ENCODE data around the gene ZBTB7C.
A peak's percentile ranks its signal among the peaks of the same experiment; 100 is the strongest.

ZBTB7C gene

GRCh38 chr18:48133671-48134251 is 275.4 kb downstream of the ZBTB7C start:
- peak in 1 of 2 experiments; percentile 21 for DNase-seq

- DNase-seq, result no peak
These were observed 276.2 kb downstream of the ZBTB7C start for GRCh38 chr18:48132797-48133655.

DNA sequence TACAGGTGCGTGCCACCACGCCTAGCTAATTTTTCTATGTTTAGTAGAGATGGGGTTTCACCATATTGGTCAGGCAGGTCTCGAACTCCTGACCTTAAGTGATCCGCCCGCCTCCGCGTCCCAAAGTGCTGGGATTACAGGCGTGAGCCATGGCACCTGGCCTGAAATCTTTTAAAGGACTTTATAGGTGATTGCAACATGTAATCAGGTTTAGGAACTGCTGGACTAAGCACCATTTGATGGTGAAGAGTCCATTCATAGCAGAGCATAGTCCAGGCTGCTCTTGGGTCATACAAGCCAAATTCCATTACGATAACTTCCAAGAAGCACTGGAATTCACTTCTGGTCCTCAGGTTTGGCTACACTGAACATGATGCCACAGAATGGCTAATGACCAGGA is 278.1 kb downstream of the ZBTB7C start:
- no peak for DNase-seq

DNA sequence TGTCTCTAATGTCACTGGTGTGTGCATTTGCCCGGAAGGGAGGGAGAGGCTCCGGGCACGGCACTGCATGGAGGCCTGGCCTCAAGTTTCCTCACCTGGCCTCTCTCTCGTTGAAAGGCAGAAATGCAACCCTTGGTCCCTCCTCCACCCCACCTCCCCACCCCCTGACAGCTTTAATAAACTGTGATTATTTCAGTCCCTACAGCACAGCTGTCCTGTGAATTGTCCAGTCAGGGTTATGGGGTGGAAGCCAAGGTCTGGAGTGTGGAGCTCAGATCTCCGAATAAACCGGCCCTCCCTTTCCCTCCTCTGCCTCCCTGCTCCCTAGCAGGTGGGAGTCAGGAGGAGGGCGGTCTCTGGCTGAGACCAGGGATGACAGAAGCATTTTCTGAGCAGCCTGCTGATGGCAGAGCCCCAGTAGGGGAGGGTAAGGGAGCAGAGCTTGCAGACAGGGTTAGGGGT is 279.5 kb downstream of the ZBTB7C start:
- DNase-seq, result no peak

- no peak for DNase-seq
These were observed 281.6 kb downstream of the ZBTB7C start for GRCh38 chr18:48127606-48128005.

- no peak for DNase-seq
These were observed 282.9 kb downstream of the ZBTB7C start for GRCh38 chr18:48126240-48126639.

- no peak for DNase-seq
These were observed 283.5 kb downstream of the ZBTB7C start for GRCh38 chr18:48125724-48126123.

DNA sequence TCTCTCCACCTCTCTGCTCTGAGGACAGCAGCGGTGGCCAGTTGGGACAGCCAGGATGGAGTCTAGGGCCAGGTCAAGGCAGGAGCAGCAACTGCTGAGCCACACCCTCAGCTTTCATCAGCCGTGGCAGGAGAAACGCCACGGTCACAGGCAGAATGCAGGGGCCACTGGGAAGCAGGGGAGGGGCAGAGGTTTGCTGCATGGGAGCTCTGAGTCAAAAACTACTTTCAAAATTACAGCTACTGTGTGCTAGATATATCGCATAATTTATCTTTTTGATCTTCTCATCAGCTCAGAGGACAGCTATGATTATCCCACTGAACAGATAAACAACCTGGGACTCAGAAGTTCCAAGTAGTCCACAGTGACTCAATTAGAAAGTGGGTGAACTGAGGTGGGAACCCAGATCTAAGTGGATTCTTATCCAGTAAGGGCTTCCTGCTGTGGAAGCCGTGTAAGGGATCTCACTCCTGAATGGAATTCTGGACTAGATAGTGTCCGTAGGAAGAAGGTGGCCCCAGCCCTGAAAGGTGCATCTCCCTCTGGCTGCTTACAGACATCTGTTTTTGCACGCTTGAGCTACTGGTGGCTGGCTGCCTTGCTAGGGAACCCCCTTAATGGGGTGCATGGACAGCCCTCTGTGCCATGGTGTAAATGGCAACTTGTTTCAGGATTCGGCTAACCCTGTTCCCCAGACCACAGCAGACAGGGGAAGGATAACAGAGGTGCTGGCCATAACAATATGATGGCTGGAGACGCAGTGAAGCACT is 284.1 kb downstream of the ZBTB7C start:
- DNase-seq, result no peak

DNA sequence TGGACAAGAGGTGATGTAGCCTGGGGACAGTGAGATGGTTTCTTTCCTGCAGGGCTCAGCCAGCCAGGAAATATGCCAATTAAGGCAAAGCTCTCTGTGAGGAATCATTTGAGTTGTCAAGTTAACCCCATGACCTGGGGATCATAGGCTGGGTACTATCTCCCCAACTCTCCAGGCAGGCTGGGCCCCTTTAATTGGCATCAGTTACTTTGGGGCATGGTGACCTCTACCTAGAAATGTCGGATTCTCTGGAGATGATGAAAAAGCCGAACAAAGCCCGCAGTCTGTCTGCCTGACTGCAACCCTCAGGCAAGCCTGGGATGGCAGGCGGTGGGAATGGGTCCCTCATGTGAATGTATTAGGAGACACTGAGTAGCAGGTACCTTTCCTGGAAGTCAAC is 285.2 kb downstream of the ZBTB7C start:
- DNase-seq, result no peak

- no peak for DNase-seq
These were observed 285.9 kb downstream of the ZBTB7C start for GRCh38 chr18:48123324-48123723.

DNA sequence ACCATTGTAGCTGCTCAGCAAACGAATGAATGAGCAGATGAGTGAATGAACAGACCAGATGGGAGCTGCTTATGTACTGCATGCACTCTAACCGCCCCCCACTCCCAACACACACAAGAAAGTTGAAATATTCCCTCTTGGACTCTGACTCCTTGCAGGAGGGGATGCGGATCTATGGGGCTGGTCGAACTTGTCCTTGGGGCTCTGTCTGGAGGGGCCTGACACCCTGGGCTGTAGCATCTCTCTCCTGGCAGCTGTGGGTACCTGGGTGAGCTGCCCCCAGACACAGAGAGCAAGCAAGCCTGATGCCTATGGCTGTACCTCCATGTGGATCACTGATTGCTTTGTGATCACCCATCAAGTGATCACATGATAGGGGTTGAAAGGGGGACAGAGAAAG is 286.4 kb downstream of the ZBTB7C start:
- DNase-seq, result no peak

GRCh38 chr18:48122376-48122775 is 286.8 kb downstream of the ZBTB7C start:
- DNase-seq, result peak in 1 of 2 experiments; percentile 9

DNA sequence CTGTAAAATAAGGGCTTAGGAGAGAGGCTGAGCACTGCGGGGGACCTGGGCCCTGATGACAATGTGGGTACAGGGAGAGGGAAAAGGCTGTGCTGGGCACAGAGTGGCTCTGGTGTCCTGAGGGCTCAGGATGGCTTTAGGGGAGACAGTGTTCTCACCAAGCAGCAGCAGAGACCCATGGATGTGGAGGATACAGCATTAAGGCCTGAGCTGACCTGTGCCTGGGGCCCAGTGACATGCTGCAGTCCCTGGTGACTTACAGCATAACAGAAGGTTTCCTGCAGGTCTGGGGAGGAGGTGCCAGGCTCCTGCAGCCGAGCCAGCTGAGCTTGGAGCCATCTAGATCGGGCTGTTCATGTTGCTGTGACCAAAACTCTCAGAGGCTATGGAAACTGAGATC is 287.4 kb downstream of the ZBTB7C start:
- DNase-seq, result no peak

GRCh38 chr18:48119204-48119603 is 290.0 kb downstream of the ZBTB7C start:
- no peak for DNase-seq

GRCh38 chr18:48116873-48117630 is 292.1 kb downstream of the ZBTB7C start:
- no peak for DNase-seq

DNA sequence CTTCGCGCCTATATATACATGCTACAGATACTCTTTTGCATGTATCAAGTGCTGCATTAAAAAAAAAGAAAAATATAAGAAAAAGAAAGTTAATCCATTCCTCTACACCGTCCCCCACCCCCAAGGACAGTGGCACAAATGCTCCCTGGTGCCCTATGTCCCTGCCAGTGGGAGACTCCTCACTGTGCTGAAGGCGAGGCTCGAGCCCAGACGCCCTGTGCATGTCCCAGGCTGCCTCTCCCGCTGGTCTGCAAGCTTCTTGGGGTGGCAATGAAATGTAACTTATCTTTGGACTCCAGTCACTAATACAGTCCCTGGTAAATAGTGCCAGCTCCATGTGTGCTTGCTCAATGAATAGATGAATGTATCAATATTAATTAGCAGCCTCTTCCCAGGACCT is 293.2 kb downstream of the ZBTB7C start:
- DNase-seq, result no peak

DNA sequence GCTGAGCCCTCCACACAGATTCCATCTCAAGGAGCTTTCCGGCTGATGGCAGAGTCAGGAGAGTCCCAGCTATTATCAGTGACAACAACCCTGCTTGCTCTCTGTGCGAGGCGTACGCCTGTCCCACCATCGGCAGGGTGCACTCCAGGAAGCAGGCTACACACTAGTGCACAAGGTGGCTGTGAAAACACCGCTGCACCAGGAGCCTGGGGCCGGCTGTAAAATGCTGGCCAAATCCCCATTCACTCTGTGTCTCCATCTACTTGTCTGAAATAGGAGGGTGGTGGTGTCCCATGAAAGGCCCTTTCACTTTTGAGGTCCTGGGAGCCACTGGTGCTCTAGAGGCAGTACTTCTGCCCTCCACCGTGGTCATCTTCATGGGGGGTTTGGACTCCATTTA is 295.5 kb downstream of the ZBTB7C start:
- no peak for DNase-seq

DNA sequence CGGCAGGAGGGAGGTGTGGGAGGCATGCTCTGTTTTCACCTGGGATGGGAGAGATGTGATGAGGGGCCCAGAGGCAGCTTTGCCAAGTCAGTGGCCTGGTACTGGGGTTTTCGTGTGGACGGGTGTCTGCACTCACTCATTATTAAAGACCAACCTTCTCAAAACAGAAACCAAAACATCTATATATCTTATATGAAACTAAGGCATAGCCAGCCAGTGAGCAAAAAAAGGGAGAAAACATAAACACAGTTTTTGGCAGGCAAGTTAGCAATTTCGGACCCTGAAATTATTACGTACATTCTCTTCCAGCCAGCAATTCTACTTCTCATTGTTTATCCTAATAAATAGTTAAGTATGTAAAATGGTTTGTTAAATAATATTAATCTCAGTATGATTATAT is 297.6 kb downstream of the ZBTB7C start:
- DNase-seq, result no peak

DNA sequence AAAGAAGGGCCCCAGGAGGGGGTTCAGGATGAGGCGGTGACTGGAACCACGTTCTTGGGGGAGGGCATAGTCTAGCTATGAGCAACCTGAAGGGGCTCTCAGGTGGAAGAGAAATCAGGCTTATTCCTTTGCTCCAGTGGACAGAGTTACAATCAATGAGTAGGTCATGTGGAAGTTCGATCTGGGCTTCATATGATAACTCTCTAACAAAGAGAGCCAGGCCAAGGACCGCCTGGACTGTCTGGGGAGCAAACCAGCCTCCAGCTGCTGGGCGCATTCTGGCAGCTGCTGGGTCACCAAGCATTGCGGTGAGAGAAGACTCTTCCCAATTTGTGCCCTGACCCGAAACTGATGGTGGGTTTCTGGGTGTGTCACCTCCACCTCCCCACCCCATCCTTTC is 298.4 kb downstream of the ZBTB7C start:
- DNase-seq, result no peak

- DNase-seq, result no peak
These were observed 299.2 kb downstream of the ZBTB7C start for GRCh38 chr18:48109961-48110493.

DNA sequence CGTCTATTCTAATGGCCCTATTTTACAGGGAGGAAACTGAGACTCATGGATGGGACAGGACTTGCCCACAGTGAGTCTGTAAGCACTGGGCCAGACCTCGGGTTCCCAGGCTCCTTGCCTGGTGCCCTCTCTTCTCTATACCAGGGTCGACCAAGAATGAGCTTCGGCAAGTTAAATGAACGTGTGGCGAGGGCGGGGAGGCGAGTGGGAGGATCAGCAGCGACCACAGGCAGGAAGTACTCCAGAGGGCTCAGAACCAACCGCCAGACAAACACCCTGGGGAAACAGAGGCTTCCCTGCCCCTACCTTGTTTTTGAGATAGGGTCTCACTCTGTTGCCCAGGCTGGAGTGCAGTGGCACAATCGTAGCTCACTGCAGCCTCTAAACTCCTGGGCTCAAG is 301.0 kb downstream of the ZBTB7C start:
- DNase-seq, result no peak

- no peak for DNase-seq
These were observed 302.0 kb downstream of the ZBTB7C start for GRCh38 chr18:48106976-48107781.
